Heart left ventricle (tissue), 13 donors: ENCODE measurements around the gene SERHL2.

Source experiments
- POLR2A ChIP-seq, 2 donors: fragments of 450-650 bp; IDR thresholded peaks; one replicate each; pipeline ENCODE4 v1.6.1; 2017; ENCODE audit warnings: antibody characterized with exemption in 2 of 2, mild to moderate bottlenecking in 2 of 2, moderate library complexity in 2 of 2
- TF ChIP-seq, protein P1 (sequence below), 12 donors: fragments of 200-600 bp; sonication (generic) in 4 of 12; IDR thresholded peaks; one replicate each; pipeline versions ENCODE4 v1.5.0 to v1.8.0; 2018 to 2022; ENCODE audit warnings: antibody characterized with exemption in 12 of 12, mild to moderate bottlenecking in 5 of 12
- donor health status: ischemic (EF 13 %, LVEDD 7.1; RV severe dilation, severe dysfunction).
- donor health status: DM: no; HTN: yes; CAD: no.
- donor health status: DM: no; HTN: no; CAD: no.
- donor health status: ischemic (EF 25% LVEDD 6.9; RV normal size, moderate dysfunction).
- donor health status: ischemic (EF 25% LVEDD 5.7; RV mildly dilated, moderate dysfunction).
- donor health status: ischemic (EF 35%, LVEDD 5.7; RV mildly dilated, moderate dysfunction).
- donor health status: nonischemic (EF 11% LVEDD 7.7; RV severe dilation, severe dysfunction).
- donor health status: DM: yes; HTN: yes; CAD: no.
- donor health status: PGD.
- donor health status: ischemic (EF 29% LVEDD 5.4; RV normal size, mild dysfunction).
- donor health status: nonischemic (EF 23%, LVEDD 6.1; RV moderate dilation, normal function).

DNA sequence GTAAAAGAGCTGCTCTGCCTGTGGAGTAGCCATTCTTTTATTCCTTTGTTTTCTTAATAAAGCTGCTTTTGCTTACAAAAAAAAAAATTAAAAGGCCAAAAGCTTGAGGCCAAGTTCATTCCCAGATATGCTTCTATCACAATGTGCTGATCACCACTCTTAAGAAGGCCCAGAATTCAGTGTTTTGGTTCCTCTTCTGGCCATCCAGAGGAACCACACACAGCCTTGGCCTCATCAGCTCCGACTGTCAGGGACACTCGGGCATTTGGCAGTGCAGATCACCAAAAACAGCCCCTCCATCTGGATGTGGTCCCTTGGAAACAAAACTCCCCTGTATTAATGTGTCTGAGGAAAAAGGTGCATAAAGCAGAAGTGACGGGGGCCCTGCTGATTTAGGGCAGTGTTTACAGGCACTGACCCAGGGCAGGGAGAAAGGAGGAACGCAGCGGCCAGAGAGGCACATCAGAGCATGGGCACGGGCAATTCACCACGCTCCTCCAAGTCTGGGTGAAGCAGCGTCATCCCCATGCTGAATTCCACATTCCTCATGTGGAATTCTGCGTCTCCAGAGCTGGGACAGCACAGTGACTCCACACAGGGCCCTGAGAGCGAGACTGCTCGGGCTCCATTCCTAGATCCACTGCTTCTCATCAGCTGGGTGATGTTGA, 43.2 kb downstream of the SERHL2 start:
- TF ChIP-seq, protein P1, sequence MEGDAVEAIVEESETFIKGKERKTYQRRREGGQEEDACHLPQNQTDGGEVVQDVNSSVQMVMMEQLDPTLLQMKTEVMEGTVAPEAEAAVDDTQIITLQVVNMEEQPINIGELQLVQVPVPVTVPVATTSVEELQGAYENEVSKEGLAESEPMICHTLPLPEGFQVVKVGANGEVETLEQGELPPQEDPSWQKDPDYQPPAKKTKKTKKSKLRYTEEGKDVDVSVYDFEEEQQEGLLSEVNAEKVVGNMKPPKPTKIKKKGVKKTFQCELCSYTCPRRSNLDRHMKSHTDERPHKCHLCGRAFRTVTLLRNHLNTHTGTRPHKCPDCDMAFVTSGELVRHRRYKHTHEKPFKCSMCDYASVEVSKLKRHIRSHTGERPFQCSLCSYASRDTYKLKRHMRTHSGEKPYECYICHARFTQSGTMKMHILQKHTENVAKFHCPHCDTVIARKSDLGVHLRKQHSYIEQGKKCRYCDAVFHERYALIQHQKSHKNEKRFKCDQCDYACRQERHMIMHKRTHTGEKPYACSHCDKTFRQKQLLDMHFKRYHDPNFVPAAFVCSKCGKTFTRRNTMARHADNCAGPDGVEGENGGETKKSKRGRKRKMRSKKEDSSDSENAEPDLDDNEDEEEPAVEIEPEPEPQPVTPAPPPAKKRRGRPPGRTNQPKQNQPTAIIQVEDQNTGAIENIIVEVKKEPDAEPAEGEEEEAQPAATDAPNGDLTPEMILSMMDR (IDR thresholded peaks at IDR 0.05), result no peak
- TF ChIP-seq POLR2A (IDR thresholded peaks at IDR 0.05), result no peak
